Pancreas (tissue), 10 donors: ENCODE data around the gene CNN1. TPM values are rescaled to one million over a fixed set of nuclear protein-coding genes. Genes with fewer than 3 reads are reported as not detected.

ENCODE experiments used
- ATAC-seq, 4 donors: fragments of 200-7000 bp; cut with Tn5 transposase; one replicate each; pipeline versions ENCODE4 v1.8.0 to v1.9.1; 2020; ENCODE audit warnings: mild to moderate bottlenecking in 4 of 4, moderate library complexity in 4 of 4
- DNase-seq, 6 donors: peaks; one replicate each; pipeline ENCODE4 v3.0.0-alpha.2; 2020
- FAIRE-seq: peaks from 2 replicates; lab custom pipeline; 2012; peaks lifted over from hg19 to GRCh38; lab: Jason Lieb, UNC
- H3K27ac ChIP-seq, 4 donors: fragments of 200-600 bp; sonication (generic); 1 replicate in 3 of 4; 2 replicates in 1 of 4; pipeline versions ENCODE4 v1.5.0 to v1.8.0; 2020
- H3K27me3 ChIP-seq, 4 donors: fragments of 200-600 bp; one replicate each; pipeline ENCODE4 v1.8.0; 2021
- H3K36me3 ChIP-seq, 3 donors: fragments of 200-600 bp; sonication (generic) in 1 of 3; one replicate each; pipeline versions ENCODE4 v1.5.0 to v1.8.0; 2020 to 2021
- H3K4me1 ChIP-seq, 3 donors: fragments of 200-600 bp; one replicate each; pipeline ENCODE4 v1.8.0; 2021
- H3K4me3 ChIP-seq, 4 donors: fragments of 200-600 bp; sonication (generic) in 2 of 4; one replicate each; pipeline versions ENCODE4 v1.5.0 to v1.8.0; 2020 to 2021
- H3K9me3 ChIP-seq, 4 donors: fragments of 200-600 bp; one replicate each; pipeline ENCODE4 v1.8.0; 2021
- WGBS, 2 donors: extraction: QIAGEN DNeasy Blood & Tissue Kit; methylation state at CpG; one replicate each; pipeline ENCODE4 v1.1.7; 2013; 5-methylcytosine and 5-hydroxymethylcytosine counted together
- intact Hi-C, 3 donors: fragments of 100-400 bp; cut with DNase I; formaldehyde crosslinking; loops; one replicate each; pipeline versions ENCODE4 v1.11.1 to v1.14.2; 2022
- polyA plus RNA-seq, 2 donors: library from polyadenylated mRNA; stranded (reverse); fragments of 200-250 nt; gene quantifications; one replicate each; pipeline ENCODE4 v1.2.3, GENCODE V29; 2013
- total RNA-seq, 6 donors: library from RNA; stranded (reverse); fragmentation: NEBNext Ultra II Directional in 4 of 6; extraction: Animal tissue kit (Norgen Biotek cat#: 25700) in 4 of 6; gene quantifications; one replicate each; pipeline versions ENCODE4 v1.2.1 to v1.2.4, GENCODE V29; 2021 to 2023
- TF ChIP-seq, protein P1 (sequence below), 4 donors: fragments of 200-600 bp; sonication (generic) in 3 of 4; IDR thresholded peaks; one replicate each; pipeline versions ENCODE4 v1.5.0 to v1.8.0; 2021; ENCODE audit warnings: antibody characterized with exemption in 4 of 4
- donor health status: healthy with polysubstance abuse.
- donor health status: DM: no; HTN: no; CAD: no; lungs with moderate emphysema.
- donor health status: DM: no; HTN: no; CAD: no.
- donor health status: control.
- donor health status: control.
- donor health status: Bipolar disorder and iron deficiency.
- donor health status: DM: yes; HTN: yes; CAD: no.
- donor health status: DM: no; HTN: no; CAD: no.
- donor health status: DM: no; HTN: no; CAD: no.
- donor health status: DM: yes; HTN: yes; CAD: no.

The CNN1 gene
- total and polyA plus RNA-seq, 8 donors: 0.43 to 38.8 (median 3.0) TPM

DNA sequence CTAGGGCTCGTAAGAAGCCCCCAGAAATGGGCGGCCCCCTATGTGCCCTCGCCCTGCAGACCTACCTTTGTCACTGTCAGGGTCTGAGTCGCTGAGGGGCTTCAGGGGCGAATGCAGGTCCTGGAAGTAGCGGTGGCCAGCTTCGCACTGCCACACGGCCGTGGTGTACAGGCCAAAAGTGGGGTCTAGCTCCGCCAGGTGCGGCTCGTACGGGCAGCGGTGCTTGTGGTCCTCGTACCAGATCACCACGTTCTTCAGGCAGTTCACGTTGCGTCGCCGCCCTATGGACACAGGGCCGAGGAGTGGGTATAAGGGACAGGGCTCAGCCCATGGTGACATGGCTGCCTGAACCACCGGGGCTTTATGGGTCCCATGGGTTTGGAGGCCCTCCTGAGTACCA is 42.8 kb upstream of the CNN1 start:
- intact Hi-C loops: loop anchor here in 1 of 3 donors (10.0 kb wide), 1 partner anchor 79 kb away; the partner anchor contains the start of gene ACP5
- Histone ChIP-seq H3K4me1 (no peaks in the 10 kb centered on the region), H3K27me3 (no peaks in the 10 kb centered on the region), H3K9me3 (no peaks in the 10 kb centered on the region), H3K27ac (no peak overlapping the region), H3K4me3 (no peak overlapping the region), H3K36me3 (no peaks in the 10 kb centered on the region)
- 93 to 96% methylated on average over 22 of the region's 22 CpGs for WGBS, 2 donors
- FAIRE-seq (no peak), DNase-seq (no peak), ATAC-seq (no peak)
- TF ChIP-seq, protein P1, sequence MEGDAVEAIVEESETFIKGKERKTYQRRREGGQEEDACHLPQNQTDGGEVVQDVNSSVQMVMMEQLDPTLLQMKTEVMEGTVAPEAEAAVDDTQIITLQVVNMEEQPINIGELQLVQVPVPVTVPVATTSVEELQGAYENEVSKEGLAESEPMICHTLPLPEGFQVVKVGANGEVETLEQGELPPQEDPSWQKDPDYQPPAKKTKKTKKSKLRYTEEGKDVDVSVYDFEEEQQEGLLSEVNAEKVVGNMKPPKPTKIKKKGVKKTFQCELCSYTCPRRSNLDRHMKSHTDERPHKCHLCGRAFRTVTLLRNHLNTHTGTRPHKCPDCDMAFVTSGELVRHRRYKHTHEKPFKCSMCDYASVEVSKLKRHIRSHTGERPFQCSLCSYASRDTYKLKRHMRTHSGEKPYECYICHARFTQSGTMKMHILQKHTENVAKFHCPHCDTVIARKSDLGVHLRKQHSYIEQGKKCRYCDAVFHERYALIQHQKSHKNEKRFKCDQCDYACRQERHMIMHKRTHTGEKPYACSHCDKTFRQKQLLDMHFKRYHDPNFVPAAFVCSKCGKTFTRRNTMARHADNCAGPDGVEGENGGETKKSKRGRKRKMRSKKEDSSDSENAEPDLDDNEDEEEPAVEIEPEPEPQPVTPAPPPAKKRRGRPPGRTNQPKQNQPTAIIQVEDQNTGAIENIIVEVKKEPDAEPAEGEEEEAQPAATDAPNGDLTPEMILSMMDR (IDR thresholded peaks at IDR 0.05): no peak

GRCh38 chr19:11496391-11497163 is 42.1 kb upstream of the CNN1 start:
- Histone ChIP-seq H3K27ac (no peak overlapping the region), H3K9me3 (no peaks in the 10 kb centered on the region), H3K4me1 (no peaks in the 10 kb centered on the region), H3K4me3 (no peak overlapping the region), H3K27me3 (no peaks in the 10 kb centered on the region), H3K36me3 (no peaks in the 10 kb centered on the region)
- FAIRE-seq: no peak
- DNase-seq: peak in 5 of 6 donors; percentile 33 to 80 (median 66)
- intact Hi-C loops: loop anchor here in 1 of 3 donors (10.0 kb wide), 1 partner anchor 78 kb away; the partner anchor contains the start of gene ACP5
- ATAC-seq: peak; percentile 53 to 86 (median 74)
- TF ChIP-seq, protein P1 (IDR thresholded peaks at IDR 0.05): peak; percentile 9 to 39 (median 23)
- 72 to 73% methylated on average over 16 to 17 of the region's 17 CpGs for WGBS, 2 donors

GRCh38 chr19:11499220-11499726 is 39.4 kb upstream of the CNN1 start:
- FAIRE-seq (no peak), ATAC-seq (no peak), DNase-seq (no peak)
- TF ChIP-seq, protein P1 (IDR thresholded peaks at IDR 0.05): no peak
- Histone ChIP-seq H3K36me3 (no peaks in the 10 kb centered on the region), H3K4me1 (no peaks in the 10 kb centered on the region), H3K27ac (no peak overlapping the region), H3K9me3 (no peaks in the 10 kb centered on the region), H3K27me3 (no peaks in the 10 kb centered on the region), H3K4me3 (no peak overlapping the region)
- intact Hi-C loops: loop anchor here in 1 of 3 donors (10.0 kb wide), 1 partner anchor 76 kb away; the partner anchor contains the start of gene ACP5
- 91 to 95% methylated on average over 6 of the region's 6 CpGs for WGBS, 2 donors

DNA sequence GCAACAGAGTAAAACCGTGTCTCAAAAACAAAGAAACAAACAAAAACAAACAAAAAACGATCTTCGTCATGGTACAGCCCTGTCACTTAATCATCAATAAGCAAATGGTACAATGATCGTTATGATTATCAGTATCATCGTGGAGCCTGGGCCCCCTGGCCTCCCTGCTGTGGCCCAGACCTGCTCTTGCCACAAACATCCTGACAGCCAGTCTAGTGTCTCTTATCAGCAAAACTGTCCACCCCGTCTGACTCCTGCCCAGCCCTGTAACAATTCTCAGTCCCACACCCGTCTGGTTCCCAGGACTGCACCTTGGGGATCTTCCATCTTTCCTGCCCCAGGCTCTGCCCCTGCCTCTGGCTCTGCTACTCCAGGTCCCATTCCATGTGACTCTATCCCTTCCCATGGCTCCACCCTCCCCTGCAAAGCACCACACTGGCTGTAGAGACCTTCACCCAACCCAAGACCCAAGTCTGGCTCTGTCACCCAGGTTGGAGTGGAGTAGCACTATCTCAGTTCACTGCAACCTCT is 38.7 kb upstream of the CNN1 start:
- no peaks in the 10 kb centered on the region for H3K27me3 ChIP-seq
- H3K9me3 ChIP-seq: no peaks in the 10 kb centered on the region
- intact Hi-C loops: loop anchor here in 1 of 3 donors (10.0 kb wide), 1 partner anchor 75 kb away; the partner anchor contains the start of gene ACP5
- H3K4me1 ChIP-seq: no peaks in the 10 kb centered on the region
- H3K4me3 ChIP-seq: no peak overlapping the region
- no peak for FAIRE-seq
- no peak for ATAC-seq
- H3K27ac ChIP-seq: no peak overlapping the region
- no peaks in the 10 kb centered on the region for H3K36me3 ChIP-seq
- TF ChIP-seq, protein P1 (IDR thresholded peaks at IDR 0.05): no peak
- 56 to 62% methylated on average over 7 of the region's 7 CpGs for WGBS, 2 donors
- peak in 1 of 6 donors; percentile 9 for DNase-seq
